A549 treated with dexamethasone at 1 μM for 4 hours (cell line): ENCODE data around the gene MINDY1. TPM values are rescaled to one million over a fixed set of nuclear protein-coding genes. Genes with fewer than 3 reads are reported as not detected.

Experiments used
- total RNA-seq: library from RNA; stranded (reverse); fragments of 200-300 nt; extraction: Qiagen RNA extraction; gene quantifications from 5 replicates; pipeline ENCODE4 v1.2.3, GENCODE V29; 2022

The MINDY1 gene, protein sequence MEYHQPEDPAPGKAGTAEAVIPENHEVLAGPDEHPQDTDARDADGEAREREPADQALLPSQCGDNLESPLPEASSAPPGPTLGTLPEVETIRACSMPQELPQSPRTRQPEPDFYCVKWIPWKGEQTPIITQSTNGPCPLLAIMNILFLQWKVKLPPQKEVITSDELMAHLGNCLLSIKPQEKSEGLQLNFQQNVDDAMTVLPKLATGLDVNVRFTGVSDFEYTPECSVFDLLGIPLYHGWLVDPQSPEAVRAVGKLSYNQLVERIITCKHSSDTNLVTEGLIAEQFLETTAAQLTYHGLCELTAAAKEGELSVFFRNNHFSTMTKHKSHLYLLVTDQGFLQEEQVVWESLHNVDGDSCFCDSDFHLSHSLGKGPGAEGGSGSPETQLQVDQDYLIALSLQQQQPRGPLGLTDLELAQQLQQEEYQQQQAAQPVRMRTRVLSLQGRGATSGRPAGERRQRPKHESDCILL
- 2.5 to 3.9 TPM (median 3.3 TPM) in 5 replicates for total RNA-seq

DNA sequence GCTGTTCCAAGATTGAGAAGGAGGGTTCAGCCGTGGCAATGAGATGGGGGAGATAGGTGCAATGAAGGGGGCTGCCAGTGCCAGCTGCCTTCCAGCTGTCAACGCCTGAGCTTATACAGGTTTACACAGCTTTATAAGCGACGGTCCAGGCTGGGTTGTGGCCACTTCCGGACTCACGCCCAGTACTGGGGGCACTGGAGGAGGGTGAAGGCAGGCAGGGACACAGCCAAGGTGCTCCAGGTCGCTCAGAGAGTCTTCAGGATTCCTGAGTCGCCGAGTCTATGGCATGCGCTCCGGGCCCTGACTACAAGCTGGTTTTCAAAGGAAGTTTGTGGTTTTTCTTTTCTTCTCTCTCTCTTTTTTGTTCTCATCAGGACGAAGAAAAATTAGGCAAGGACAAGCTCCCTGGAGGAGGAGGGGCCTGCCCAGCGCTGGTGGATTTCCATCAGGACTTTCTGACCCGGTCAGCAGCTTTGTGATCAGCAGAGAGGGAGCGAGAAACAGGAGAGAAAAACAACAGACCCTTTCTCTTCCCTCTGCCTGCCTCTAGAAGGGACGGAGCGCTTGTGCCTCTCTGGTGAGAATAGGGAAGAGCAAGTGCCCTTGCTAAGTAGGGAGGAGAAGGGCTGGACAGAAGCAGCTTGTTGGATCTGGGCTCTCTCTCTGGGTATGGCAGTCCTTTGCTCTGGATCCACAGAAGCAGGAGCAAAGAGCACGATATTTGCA, at the start of gene MINDY1:
Gene MINDY1, minus strand, starts transcription at position 576 of the 726 bp plus-strand sequence. CDS start 4,285 bp downstream, outside the sequence.

DNA sequence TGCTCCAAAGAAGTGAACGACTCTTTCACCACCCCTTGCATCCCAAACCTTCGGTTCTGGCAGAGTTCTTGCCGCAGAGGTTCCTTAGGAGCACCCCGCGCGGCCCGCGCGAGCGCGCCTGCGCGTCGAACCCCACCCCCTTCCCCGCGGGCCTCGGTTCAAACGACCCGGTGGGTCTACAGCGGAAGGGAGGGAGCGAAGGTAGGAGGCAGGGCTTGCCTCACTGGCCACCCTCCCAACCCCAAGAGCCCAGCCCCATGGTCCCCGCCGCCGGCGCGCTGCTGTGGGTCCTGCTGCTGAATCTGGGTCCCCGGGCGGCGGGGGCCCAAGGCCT, 40.9 kb upstream of the MINDY1 start, which contains the start of gene C1orf56:
Gene C1orf56, plus strand, starts transcription at position 161 of the 334 bp plus-strand sequence. Its CDS starts 97 bp downstream, at position 258.

DNA sequence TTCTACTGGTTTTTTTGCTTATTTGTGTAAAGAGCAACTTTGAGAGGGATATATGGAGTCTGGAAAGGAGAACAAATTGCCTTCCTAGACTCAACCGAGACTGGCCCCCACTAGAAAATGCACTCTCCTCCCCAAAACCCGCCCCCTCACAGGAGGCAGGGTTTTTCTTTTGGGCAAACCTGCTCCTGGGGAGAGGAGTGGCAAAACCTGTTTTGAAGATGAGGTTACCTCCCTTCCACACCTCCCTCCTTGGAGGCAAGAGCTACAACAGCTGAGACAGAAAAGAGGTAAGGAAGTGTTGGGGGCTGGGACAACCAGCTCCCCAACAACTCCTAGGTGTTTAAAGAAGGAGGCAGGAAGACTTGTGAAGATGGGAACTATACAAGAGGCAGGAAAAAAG, 29.7 kb upstream of the MINDY1 start, which contains the start of gene BNIPL:
Gene BNIPL, plus strand, starts transcription at position 231 of the 400 bp plus-strand sequence. Its CDS starts 140 bp downstream, at position 371.

DNA sequence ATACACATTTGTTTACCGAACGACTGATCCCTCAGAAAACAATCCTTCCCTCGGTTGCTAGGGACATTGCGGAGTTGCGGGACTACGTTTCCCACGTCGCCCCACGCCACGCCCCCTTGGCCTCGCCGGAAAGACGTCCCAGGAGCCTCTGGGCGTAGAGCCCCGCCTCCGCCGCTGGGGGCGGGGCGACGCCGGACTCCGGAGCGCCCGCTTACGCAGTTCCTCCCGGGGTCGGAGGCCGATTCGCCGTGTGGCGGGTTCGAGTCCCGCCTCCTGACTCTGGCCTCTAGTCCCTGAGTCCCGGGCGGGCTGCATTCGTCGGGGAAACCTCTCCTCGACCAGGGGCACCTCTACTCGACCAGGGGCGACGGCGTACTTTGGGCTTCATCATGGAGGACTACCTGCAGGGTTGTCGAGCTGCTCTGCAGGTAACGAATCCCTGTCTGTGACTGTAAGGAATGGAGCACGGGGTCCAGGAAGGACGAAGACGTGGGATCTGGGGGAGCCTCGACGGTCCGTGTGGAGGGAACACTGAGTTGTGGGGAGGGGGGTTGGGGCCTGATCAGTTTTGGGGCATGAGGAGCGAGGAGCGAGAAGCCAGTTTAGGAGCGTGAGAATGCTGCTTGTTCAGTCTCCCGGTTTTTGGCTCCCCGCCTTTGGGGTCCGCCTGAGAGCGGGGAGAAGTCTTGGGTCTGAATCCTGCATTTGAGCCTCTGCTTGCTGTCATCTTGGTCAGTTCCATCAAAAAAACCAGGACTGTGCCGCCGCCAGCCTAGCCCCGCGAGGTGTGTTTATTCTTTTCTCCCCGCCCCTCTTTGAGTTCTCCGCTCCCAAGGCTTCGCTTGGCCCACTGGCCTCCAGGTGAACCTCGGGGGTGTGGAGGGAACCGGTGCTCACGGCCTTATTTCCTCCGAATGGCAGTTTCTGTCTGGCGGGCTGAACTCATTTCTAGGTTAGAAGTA, 1.8 kb upstream of the MINDY1 start, which contains the start of gene PRUNE1:
Gene PRUNE1, plus strand, starts transcription at position 206 of the 962 bp plus-strand sequence. Its CDS starts 184 bp downstream, at position 390.

DNA sequence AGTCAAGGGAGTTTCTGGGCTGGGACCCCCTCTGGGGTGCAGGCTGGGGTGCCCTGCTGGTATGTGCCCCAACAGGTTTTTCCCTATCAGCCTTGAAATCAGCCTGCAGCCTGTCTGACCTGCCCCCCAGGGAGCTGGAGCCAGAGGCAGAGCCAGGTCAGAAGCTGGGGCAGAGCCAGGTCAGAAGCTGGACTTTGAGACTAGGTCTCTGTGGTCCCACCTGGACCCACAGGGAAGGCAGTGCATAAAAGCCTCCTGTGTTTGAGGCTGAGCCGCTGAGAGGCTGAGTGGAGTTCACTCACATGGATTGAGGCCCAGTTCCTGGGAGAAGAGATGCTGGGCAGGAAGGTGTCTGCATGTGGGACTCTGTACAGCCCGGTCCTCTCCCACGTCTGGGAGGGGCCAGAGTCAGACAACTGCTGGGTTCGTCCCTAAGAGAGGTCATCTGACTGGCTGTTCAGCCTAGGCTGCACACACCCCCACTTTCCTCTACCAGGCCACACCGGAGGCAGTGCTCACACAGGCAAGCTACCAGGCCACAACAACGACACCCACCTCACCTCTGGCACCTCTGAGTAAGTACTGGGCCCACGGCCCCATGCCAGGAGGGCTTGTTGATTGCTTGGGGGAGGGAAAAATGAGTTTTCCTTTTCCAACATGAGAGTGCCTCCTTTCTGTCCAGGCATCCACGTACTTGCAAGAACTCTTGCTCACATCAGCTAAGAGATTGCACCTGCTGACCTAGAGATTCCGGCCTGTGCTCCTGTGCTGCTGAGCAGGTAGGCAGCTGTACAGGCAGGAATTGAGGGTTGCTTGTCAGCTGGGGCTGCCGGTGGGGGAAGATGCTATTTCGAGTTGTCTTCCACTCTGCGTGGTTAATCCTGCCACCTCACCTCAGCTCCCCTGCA, 24.6 kb downstream of the MINDY1 start, which contains the start of gene ANXA9:
Gene ANXA9, plus strand, starts transcription at position 488 of the 908 bp plus-strand sequence. CDS start 814 bp downstream, outside the sequence.

DNA sequence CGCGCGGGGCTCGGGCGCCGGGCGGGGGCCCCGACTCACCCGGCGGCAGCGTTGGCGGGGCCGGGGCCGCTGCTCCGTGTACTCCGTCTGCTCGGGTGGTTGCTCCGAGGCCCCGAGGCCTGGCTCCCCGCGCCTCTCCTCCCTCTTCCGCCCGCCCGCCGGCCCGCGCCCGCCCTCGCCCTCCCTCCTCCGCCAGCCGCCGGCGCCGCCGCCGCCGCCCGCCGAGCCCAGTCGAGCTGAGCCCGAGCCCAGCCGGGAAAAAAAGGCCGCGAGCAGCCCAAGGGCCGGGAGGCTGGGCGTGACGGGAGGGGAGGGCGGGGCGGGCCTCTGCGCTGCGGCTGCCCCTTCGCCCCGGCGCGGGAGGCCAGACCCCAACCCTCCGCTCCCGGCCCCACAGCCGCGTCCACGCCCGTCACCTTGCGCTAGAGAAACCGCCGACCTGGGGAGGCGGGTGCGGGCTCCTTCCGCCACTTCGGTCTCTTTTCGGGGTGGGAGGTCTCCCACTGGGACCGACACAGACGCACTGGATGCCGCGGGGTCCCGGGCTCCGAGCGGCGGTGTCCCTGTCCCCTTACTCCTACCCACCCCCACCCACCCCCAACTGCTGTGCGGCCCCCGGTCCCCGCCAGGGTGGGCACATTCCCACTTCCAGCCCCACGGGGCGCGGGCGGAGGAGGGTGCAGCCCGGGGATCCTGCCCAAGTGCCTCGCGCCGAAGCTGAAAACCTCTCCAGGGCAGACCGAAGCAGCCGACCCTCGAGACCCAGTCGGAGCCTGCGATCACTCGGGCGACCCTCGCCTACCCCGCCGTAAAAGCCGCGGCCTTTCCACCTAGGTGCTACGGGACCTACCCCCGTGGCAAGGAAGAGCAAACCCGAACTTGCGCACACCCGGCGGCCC, 31.9 kb downstream of the MINDY1 start, which contains the start of gene CERS2:
Gene CERS2, minus strand, starts transcription at position 256 of the 899 bp plus-strand sequence. CDS start 5,745 bp downstream, outside the sequence.

Other genes starting within 250 kb of the MINDY1 start
- gene CTSS, start 241.1 kb downstream of the MINDY1 start, total RNA-seq: 15.1 to 17.0 TPM (median 16.4 TPM) in 5 replicates
- 1.2 to 2.1 TPM (median 1.7 TPM) in 5 replicates for gene CTSK, start 198.6 kb downstream of the MINDY1 start, total RNA-seq
- gene ARNT, start 130.3 kb downstream of the MINDY1 start, total RNA-seq: 9.3 to 15.0 TPM (median 14.1 TPM) in 5 replicates
- not detected in 5 replicates for gene CTXND2, start 119.8 kb downstream of the MINDY1 start, total RNA-seq
- 21.6 to 27.7 TPM (median 24.1 TPM) in 5 replicates for gene SETDB1, start 80.5 kb downstream of the MINDY1 start, total RNA-seq
- gene CERS2, start 32.1 kb downstream of the MINDY1 start, total RNA-seq: 239 to 260 TPM (median 257 TPM) in 5 replicates
- 0.71 to 1.2 TPM (median 0.89 TPM) in 5 replicates for gene ANXA9, start 24.6 kb downstream of the MINDY1 start, total RNA-seq
- 14.7 to 18.6 TPM (median 17.8 TPM) in 5 replicates for gene PRUNE1, start 1.5 kb upstream of the MINDY1 start, total RNA-seq
- gene BNIPL, start 29.7 kb upstream of the MINDY1 start, total RNA-seq: 0.07 to 0.17 TPM (median 0.11 TPM) in 4 of 5 replicates, not detected in the other
- gene C1orf56, start 40.8 kb upstream of the MINDY1 start, total RNA-seq: 5.6 to 8.1 TPM (median 6.4 TPM) in 5 replicates
- gene CDC42SE1, start 52.7 kb upstream of the MINDY1 start, total RNA-seq: 88.2 to 91.9 TPM (median 89.9 TPM) in 5 replicates
- 11.9 to 15.4 TPM (median 14.5 TPM) in 5 replicates for gene MLLT11, start 53.5 kb upstream of the MINDY1 start, total RNA-seq
- gene GABPB2, start 63.9 kb upstream of the MINDY1 start, total RNA-seq: 2.6 to 3.9 TPM (median 3.8 TPM) in 5 replicates
- 1.5 to 2.3 TPM (median 1.5 TPM) in 5 replicates for gene SEMA6C, start 139.7 kb upstream of the MINDY1 start, total RNA-seq
- gene TNFAIP8L2, start 149.7 kb upstream of the MINDY1 start, total RNA-seq: not detected in 5 replicates
- gene LYSMD1, start 159.0 kb upstream of the MINDY1 start, total RNA-seq: 5.2 to 7.3 TPM (median 7.1 TPM) in 5 replicates
- 45.2 to 49.4 TPM (median 47.4 TPM) in 5 replicates for gene SCNM1, start 159.2 kb upstream of the MINDY1 start, total RNA-seq
- gene TMOD4, start 169.1 kb upstream of the MINDY1 start, total RNA-seq: 0.23 to 0.43 TPM (median 0.35 TPM) in 3 of 5 replicates, not detected in the others
- 49.1 to 77.7 TPM (median 52.5 TPM) in 5 replicates for gene VPS72, start 183.3 kb upstream of the MINDY1 start, total RNA-seq
- 57.0 to 64.9 TPM (median 60.7 TPM) in 5 replicates for gene PIP5K1A, start 191.7 kb upstream of the MINDY1 start, total RNA-seq
- 173 to 199 TPM (median 198 TPM) in 5 replicates for gene PSMD4, start 247.8 kb upstream of the MINDY1 start, total RNA-seq